Effector memory CD4-positive, alpha-beta T cell (primary cell): ENCODE results near the gene MZF1.
"Not testable (repeated sequence)": the region's sequence is repeated elsewhere in the genome, so short reads cannot be mapped to it uniquely, and the experiment has no call there.

Experiments
- DNase-seq, 3 donors: peaks; one replicate each; pipeline ENCODE4 v3.0.0-alpha.2; 2020
- H3K27ac ChIP-seq: 2 replicates; pipeline ENCODE4 v1.7.0; 2013; ENCODE audit warnings: mild to moderate bottlenecking, low read length, moderate library complexity; ENCODE audit not compliant: insufficient read depth, poor library complexity, severe bottlenecking
- H3K27me3 ChIP-seq: replicated peaks from 2 replicates; pipeline ENCODE4 v1.7.0; 2013; ENCODE audit warnings: mild to moderate bottlenecking, low read length; ENCODE audit not compliant: insufficient read depth, control insufficient read depth, poor library complexity, severe bottlenecking
- H3K36me3 ChIP-seq: 2 replicates; pipeline ENCODE4 v1.7.0; 2013; ENCODE audit warnings: mild to moderate bottlenecking, low read length, moderate library complexity; ENCODE audit not compliant: control insufficient read depth, insufficient read depth
- H3K4me1 ChIP-seq: 2 replicates; pipeline ENCODE4 v1.7.0; 2013; ENCODE audit warnings: low read length, mild to moderate bottlenecking; ENCODE audit not compliant: control insufficient read depth, insufficient read depth, poor library complexity, severe bottlenecking
- H3K4me3 ChIP-seq: 2 replicates; pipeline ENCODE4 v1.7.0; 2013; ENCODE audit warnings: low read length, low read depth, mild to moderate bottlenecking; ENCODE audit not compliant: insufficient read depth, poor library complexity, severe bottlenecking
- H3K9me3 ChIP-seq: 2 replicates; pipeline ENCODE4 v1.7.0; 2013; ENCODE audit warnings: mild to moderate bottlenecking, low read length, moderate library complexity; ENCODE audit not compliant: control insufficient read depth

Gene MZF1

GRCh38 chr19:58579473-58580142 is 6.5 kb upstream of the MZF1 start:
- peaks cover 11% of the 10 kb centered on the region for H3K4me1 ChIP-seq
- DNase-seq = no peak
- H3K27me3 ChIP-seq = no peaks in the 10 kb centered on the region
- no peaks in the 10 kb centered on the region for H3K9me3 ChIP-seq
- peaks cover 9% of the 10 kb centered on the region for H3K36me3 ChIP-seq
- no peak overlapping the region for H3K4me3 ChIP-seq
- H3K27ac ChIP-seq = no peak overlapping the region

DNA sequence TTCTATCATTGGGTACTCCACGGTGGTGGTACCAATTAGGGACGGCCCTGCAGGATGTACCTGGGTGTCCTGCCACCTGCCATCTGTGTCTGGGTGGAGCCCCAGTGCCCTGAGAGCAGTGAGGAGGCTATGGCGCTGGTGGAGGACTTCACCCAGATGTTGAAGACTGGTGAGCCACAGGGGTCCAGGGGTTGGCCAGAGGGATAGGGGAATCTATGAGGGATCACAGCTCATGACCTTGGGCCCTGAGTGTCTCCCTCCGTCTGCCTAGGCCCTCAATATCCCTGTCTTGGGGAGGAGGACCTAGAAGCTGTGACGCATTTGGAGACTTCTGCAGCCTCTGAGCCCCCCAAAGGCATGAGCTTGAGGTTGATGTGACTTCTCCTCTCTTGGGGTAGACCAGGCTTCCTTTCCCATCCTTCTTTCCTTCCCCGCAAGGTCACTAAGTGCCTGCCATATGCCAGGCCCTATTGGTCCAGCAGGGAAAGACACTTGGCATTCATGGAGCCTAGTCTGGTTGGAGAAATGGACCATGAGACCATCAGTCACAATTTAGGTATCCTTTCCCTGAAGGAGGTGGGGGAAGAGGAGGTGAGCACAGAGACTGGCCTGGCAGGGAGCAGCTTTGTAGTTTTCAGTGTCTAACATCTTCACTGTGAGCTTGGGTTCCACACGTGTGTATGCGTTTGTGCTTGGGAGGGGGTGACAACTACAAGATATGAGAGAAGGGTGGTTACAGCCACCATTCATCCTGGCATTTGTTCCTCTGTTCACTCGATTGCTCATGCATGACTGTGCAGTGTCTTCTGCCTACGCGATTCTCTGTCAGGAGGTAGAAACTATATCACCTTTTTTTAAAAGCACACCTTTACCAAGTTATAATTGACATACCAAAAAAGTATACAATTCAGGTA is 5.1 kb upstream of the MZF1 start:
- DNase-seq = no peak
- H3K36me3 ChIP-seq = peaks cover 8% of the 10 kb centered on the region
- no peak overlapping the region for H3K27ac ChIP-seq
- no peak overlapping the region for H3K4me3 ChIP-seq
- H3K27me3 ChIP-seq = no peaks in the 10 kb centered on the region
- H3K4me1 ChIP-seq = peaks cover 20% of the 10 kb centered on the region
- H3K9me3 ChIP-seq = no peaks in the 10 kb centered on the region

GRCh38 chr19:58577581-58577980 is 4.4 kb upstream of the MZF1 start:
- H3K27ac ChIP-seq = not testable (repeated sequence)
- H3K4me1 ChIP-seq = peaks cover 21% of the 10 kb centered on the region

DNA sequence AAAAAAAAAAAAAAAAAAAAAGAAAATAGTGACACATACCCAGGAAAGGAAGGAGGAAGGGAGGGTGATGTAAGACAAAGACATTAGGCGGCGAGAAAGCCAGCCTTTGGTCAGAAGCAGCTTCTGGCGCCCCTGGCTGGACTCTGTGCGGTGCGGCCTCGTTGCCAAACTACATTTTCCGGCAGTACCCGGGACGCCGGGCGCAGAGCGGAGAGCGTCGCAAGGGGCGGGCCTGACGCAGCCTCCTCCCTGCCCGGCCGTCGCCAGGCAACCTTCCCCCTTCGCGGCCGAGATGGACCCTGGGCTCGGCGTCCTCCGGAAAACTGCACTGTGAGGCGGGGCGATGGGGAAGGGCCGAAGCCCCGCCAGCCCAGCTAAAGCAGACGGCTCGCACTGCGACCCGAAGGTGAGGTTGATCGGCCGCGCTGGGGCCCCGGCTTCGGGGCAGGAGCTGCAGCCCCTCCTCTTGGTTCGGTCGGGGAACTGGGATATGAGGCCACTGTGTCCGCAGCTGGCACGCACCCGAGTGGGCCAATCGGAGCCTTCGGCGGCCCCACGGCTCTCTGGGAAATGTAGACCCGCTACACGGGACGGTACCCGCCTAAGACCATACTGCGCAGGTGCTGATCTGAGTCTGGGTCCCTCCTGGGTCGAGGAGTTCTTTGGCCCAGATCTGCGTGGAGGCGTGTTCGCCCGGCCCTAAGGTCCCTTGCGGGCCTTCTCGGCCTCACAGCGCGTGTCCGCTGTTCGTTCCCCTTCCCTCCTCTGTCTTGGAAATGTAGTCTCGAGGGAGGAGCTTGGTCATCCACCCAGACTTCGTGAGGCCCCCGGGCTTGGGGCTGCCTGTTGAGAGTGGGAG is 2.3 kb upstream of the MZF1 start:
- H3K27ac ChIP-seq = peak overlapping the region; percentile 97
- H3K27me3 ChIP-seq = no peaks in the 10 kb centered on the region
- peak; percentile 57 to 68 (median 63) for DNase-seq
- peaks cover 28% of the 10 kb centered on the region for H3K4me1 ChIP-seq
- peak overlapping the region; percentile 78 for H3K4me3 ChIP-seq
- H3K36me3 ChIP-seq = peaks cover 4% of the 10 kb centered on the region
- no peaks in the 10 kb centered on the region for H3K9me3 ChIP-seq

More at GRCh38 chr19:58577581-58577980, 4.4 kb upstream of the MZF1 start:
- not testable (repeated sequence) for H3K9me3 ChIP-seq, H3K4me3 ChIP-seq, H3K36me3 ChIP-seq, H3K27me3 ChIP-seq, DNase-seq

GRCh38 chr19:58573658-58574164 is 576 bp upstream of the MZF1 start:
- Histone ChIP-seq H3K36me3 (peaks cover 4% of the 10 kb centered on the region), H3K9me3 (no peaks in the 10 kb centered on the region), H3K4me1 (peaks cover 28% of the 10 kb centered on the region), H3K27me3 (no peaks in the 10 kb centered on the region), H3K27ac (peak overlapping the region; percentile 99), H3K4me3 (peak overlapping the region; percentile 35)
- DNase-seq = no peak

DNA sequence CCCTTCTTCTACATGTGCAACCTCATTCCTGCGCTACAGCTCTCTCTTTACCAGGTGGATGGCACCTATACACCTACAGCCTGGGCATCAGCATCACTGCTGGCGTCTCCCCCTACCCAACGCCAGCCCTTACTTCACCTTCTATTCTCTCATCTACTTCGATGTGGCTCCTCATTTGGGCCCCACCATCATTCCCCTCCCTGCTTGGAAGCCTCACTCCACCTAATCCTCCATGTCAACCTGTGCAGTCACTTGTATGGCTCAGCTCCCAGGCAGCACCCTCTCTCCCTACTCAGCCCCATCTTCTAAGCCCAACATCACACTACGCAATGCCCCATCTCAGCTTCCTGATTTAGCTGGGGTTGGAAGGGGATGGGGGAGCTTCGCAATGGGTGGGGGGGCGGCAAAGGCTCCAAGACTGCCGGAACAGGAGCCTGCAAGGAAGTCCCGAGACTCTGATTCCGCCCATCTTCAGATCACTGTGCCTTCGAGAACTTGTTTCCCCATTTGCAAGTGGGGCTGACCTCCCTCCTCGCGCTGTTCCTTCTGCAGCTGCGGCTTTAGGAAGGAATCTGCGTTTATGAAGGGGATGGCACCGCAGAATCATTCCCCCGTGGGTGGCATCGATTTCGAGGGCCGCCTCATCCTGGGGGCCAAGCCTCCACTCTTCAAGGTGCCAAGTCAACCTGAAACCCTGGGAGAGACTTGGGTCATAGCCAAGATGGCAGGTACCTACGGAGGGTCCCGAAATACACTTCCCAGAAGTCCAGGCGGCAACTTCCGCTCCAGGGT is 913 bp downstream of the MZF1 start:
- no peak for DNase-seq
- peaks cover 28% of the 10 kb centered on the region for H3K4me1 ChIP-seq
- H3K27me3 ChIP-seq = no peaks in the 10 kb centered on the region
- H3K27ac ChIP-seq = peak overlapping the region; percentile 99
- peak overlapping the region; percentile 68 for H3K4me3 ChIP-seq
- peaks cover 4% of the 10 kb centered on the region for H3K36me3 ChIP-seq
- no peaks in the 10 kb centered on the region for H3K9me3 ChIP-seq

DNA sequence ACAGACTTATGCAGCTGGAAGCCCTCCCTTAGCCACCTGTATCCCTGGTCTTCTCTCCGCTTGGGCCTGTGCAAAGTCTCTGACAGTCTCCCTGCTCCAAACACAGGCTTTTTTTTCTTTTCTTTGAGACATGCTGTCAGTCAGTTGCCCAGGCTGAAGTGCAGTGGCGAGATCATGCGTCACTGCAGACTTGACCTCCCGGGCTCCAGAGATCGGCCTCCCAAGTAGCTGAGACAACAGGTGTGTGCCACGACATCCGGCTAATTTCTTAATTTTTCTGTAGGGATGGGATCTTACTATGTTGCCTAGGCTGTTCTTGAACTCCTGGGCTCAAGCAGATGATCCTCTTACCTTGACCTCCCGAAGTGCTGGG is 1.6 kb downstream of the MZF1 start:
- Histone ChIP-seq H3K27me3 (no peaks in the 10 kb centered on the region), H3K9me3 (no peaks in the 10 kb centered on the region), H3K27ac (no peak overlapping the region), H3K4me3 (no peak overlapping the region), H3K36me3 (peaks cover 4% of the 10 kb centered on the region), H3K4me1 (peaks cover 28% of the 10 kb centered on the region)
- no peak for DNase-seq

DNA sequence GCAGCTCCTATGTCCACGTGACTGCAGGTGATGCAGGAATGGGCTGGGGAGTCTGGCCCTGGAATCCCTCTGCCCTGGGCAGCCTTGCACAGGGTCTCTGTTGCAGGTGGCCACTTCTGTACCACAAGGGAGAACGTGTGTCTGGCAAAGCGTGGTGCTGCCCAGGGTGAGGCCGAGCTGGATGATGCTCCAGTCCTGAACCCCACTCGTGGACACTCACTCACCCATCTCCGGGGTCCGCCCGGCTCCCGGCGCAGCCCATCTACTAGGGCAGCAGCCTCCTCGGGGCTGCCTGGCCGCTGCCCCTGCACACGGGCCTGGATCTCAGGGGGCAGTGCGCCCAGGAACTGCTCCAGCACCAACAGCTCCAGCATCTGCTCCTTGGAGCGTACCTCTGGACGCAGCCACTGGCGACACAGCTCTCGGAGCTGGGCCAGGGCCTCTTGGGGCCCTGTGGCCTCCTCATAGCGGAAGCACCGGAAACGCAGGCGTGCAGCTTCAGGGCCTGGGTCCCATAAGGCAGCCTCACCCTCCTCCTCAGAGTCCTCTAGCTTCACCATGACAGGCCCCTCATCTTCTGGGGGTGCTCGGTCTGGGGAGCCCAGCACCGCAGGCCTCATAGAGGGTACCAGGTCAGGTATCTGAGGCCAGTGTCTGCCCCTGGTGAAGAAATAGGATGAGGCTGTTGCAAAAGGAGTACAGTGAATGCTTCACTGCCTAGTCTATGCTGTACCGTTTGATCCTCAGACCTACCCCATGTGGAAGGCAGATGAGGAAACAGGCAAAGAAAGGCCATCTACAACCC is 2.2 kb downstream of the MZF1 start:
- DNase-seq = no peak
- Histone ChIP-seq H3K9me3 (no peaks in the 10 kb centered on the region), H3K4me1 (peaks cover 27% of the 10 kb centered on the region), H3K27ac (no peak overlapping the region), H3K27me3 (no peaks in the 10 kb centered on the region), H3K36me3 (peaks cover 4% of the 10 kb centered on the region), H3K4me3 (no peak overlapping the region)
